Colonic mucosa (tissue), 4 donors: ENCODE measurements around the gene KLHDC1. TPM values are rescaled to one million over a fixed set of nuclear protein-coding genes. Genes with fewer than 3 reads are reported as not detected.
"Not testable (repeated sequence)": the region's sequence is repeated elsewhere in the genome, so short reads cannot be mapped to it uniquely, and the experiment has no call there.

Experiments used
- DNase-seq: peaks from one replicate; pipeline ENCODE4 v3.0.0-alpha.2; 2020
- H3K27ac ChIP-seq: fragments of 200-600 bp; one replicate; pipeline ENCODE4 v1.8.0; 2021
- H3K27me3 ChIP-seq: fragments of 200-600 bp; one replicate; pipeline ENCODE4 v1.8.0; 2021
- H3K36me3 ChIP-seq: fragments of 200-600 bp; one replicate; pipeline ENCODE4 v1.8.0; 2021
- H3K4me1 ChIP-seq: fragments of 200-600 bp; one replicate; pipeline ENCODE4 v1.8.0; 2021; ENCODE audit warnings: mild to moderate bottlenecking
- H3K4me3 ChIP-seq: fragments of 200-600 bp; one replicate; pipeline ENCODE4 v1.8.0; 2021
- H3K9ac ChIP-seq, 2 donors: one replicate each; pipeline ENCODE4 v1.7.0; 2013; ENCODE audit warnings: control low read depth in 2 of 2, low read depth in 2 of 2, low read length in 2 of 2
- H3K9me3 ChIP-seq: fragments of 200-600 bp; one replicate; pipeline ENCODE4 v1.8.0; 2021
- intact Hi-C: fragments of 100-400 bp; cut with DNase I; formaldehyde crosslinking; loops from one replicate; pipeline ENCODE4 v1.14.1; 2022
- total RNA-seq, 2 donors: library from RNA; stranded (reverse); fragmentation: NEBNext Ultra II Directional in 1 of 2; extraction: Animal tissue kit (Norgen Biotek cat#: 25700) in 1 of 2; gene quantifications; one replicate each; pipeline ENCODE4 v1.2.1, GENCODE V29; 2021
- TF ChIP-seq, protein P1 (sequence below): fragments of 200-600 bp; IDR thresholded peaks from one replicate; pipeline ENCODE4 v1.8.0; 2022; ENCODE audit warnings: antibody characterized with exemption, mild to moderate bottlenecking
- donor health status: healthy.
- donor health status: DM: no; HTN: no; CAD: no.
- donor health status: DM: no; HTN: no; CAD: no.

The KLHDC1 gene
- total RNA-seq, 2 donors from 2014 or later: 0.94 to 2.5 TPM

DNA sequence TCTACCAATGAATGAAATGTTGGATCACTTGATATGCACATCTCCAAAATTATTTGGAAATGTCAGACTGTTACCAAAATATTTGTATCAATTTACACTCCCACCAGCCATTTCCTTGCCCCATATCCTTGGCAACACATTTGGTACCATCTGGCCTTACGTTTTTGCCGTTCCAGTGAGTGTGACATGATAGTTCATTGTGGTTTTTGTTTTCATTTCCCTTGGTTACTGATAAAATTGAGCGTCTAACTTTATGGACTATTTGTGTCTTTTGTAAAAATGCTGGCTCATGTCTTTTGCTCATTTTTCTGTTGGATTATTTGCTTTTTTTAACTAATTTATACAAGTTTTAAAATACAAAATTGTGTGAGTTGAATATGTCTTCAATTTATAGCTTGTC is 11.0 kb downstream of the KLHDC1 start:
- Histone ChIP-seq H3K4me1 (no peaks in the 10 kb centered on the region), H3K4me3 (no peak overlapping the region), H3K9me3 (no peaks in the 10 kb centered on the region), H3K36me3 (no peaks in the 10 kb centered on the region), H3K27ac (no peak overlapping the region), H3K27me3 (no peaks in the 10 kb centered on the region), H3K9ac (no peak overlapping the region)
- TF ChIP-seq, protein P1, sequence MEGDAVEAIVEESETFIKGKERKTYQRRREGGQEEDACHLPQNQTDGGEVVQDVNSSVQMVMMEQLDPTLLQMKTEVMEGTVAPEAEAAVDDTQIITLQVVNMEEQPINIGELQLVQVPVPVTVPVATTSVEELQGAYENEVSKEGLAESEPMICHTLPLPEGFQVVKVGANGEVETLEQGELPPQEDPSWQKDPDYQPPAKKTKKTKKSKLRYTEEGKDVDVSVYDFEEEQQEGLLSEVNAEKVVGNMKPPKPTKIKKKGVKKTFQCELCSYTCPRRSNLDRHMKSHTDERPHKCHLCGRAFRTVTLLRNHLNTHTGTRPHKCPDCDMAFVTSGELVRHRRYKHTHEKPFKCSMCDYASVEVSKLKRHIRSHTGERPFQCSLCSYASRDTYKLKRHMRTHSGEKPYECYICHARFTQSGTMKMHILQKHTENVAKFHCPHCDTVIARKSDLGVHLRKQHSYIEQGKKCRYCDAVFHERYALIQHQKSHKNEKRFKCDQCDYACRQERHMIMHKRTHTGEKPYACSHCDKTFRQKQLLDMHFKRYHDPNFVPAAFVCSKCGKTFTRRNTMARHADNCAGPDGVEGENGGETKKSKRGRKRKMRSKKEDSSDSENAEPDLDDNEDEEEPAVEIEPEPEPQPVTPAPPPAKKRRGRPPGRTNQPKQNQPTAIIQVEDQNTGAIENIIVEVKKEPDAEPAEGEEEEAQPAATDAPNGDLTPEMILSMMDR: no peak
- DNase-seq: no peak
- intact Hi-C loops: no loop called here

DNA sequence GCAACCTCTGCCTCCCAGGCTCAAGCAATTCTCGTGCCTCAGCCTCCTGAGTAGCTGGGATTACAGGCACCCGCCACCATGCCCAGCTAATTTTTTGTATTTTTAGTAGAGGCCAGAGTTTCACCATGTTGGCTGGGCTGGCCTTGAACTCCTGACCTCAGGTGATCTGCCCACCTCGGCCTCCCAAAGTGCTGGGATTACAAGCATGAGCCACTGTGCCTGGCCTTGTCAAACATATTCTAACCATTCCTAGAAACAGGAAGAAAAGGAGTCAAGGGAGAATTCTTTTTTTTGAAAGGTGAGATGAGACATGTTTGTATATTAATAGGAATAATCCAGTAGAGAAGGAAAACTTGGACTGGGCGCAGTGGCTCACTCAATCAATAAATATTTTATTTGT is 11.6 kb downstream of the KLHDC1 start:
- H3K4me3 ChIP-seq, H3K9me3 ChIP-seq, intact Hi-C loops, H3K4me1 ChIP-seq, H3K27ac ChIP-seq, H3K27me3 ChIP-seq, H3K36me3 ChIP-seq, H3K9ac ChIP-seq, DNase-seq: not testable (repeated sequence)

DNA sequence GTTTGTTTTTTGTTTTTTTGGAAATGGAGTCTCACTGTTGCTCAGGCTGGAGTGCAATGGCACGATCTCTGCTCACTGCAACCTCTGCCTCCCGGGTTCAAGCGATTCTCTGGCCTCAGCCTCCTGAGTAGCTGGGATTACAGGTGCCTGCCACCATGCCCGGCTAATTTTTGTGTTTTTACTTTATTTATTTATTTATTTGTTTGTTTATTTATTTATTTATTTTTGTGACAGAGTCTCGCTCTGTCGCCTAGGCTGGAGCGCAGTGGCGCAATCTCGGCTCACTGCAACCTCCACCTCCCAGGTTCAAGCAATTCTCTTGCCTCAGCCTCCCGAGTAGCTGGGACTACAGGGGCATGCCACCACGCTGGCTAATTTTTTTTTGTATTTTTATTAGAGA is 18.1 kb downstream of the KLHDC1 start:
- intact Hi-C loops: not testable (repeated sequence)

DNA sequence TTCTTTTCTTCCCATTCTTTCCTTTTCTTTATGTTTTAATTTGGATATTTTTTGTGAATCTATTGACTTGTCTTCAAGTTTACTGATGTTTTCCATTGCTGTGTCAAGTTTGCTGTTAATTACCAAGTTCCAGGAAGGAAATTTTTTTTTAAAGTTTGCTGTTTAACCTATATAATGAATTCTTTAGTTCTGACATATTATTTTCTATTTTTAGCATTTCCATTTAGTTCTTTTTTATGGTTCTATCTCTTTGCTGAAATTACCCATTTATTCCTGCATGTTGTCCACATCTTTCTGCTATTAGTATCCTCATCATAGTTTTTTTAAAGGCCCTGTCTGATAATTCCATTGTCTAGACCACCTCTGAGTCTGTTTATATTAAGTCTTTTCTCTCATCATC is 27.8 kb downstream of the KLHDC1 start:
- H3K36me3 ChIP-seq: no peaks in the 10 kb centered on the region
- no peak for DNase-seq
- H3K9me3 ChIP-seq: no peaks in the 10 kb centered on the region
- intact Hi-C loops: no loop called here
- no peaks in the 10 kb centered on the region for H3K4me1 ChIP-seq
- no peak overlapping the region for H3K4me3 ChIP-seq
- H3K27ac ChIP-seq: no peak overlapping the region
- TF ChIP-seq, protein P1: no peak
- no peaks in the 10 kb centered on the region for H3K27me3 ChIP-seq
- no peak overlapping the region for H3K9ac ChIP-seq

More for the DNA sequence above, 18.1 kb downstream of the KLHDC1 start:
- H3K4me1 ChIP-seq, DNase-seq, H3K9me3 ChIP-seq, H3K36me3 ChIP-seq, H3K4me3 ChIP-seq, H3K9ac ChIP-seq, H3K27ac ChIP-seq, H3K27me3 ChIP-seq: not testable (repeated sequence)

DNA sequence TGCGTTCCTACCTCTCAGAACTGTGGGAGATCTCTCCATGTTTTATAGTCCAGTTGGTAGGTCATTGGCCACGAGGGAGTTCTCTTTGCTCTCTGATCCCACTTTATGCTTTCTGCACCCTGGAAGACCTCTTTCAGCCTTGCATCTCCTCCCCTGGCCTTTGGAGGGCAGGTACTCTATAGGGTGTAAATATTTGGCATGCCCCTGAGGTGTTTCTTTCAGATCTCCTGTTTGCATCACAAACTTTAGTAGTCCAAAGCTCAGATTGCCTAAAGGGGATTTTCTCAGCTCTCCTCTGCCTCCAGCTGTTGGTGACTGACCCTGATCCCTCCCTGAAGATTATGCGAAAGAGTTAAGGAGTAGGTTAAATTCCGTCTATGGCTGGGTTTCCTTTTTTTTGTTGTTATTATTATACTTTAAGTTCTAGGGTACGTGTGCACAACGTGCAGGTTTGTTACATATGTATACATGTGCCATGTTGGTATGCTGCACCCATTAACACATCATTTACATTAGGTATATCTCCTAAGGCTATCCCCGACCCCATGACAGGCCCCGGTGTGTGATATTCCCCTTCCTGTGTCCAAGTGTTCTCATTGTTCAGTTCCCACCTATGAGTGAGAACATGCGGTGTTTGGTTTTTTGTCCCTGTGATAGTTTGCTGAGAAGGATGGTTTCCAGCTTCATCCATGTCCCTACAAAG is 29.0 kb downstream of the KLHDC1 start:
- intact Hi-C loops, H3K4me3 ChIP-seq, H3K9ac ChIP-seq, DNase-seq, H3K27ac ChIP-seq, H3K36me3 ChIP-seq, H3K4me1 ChIP-seq, H3K27me3 ChIP-seq, H3K9me3 ChIP-seq: not testable (repeated sequence)

DNA sequence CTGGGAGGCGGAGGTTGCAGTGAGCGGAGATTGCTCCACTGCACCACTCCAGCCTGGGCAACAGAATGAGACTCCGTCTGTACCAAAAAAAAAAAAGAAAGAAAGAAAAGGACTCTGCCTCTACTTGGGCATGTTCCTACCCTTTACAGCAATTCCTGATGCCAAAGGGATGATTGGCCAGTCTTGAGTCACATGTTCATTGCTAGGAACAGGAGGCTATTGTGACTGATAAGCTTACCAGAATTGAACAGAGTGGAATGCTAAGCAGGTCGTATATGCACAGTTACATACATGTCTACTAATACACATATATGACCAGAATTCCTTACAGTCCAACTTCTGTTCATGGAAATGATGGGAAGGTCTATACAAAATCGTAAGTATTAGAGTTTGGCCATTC is 34.3 kb downstream of the KLHDC1 start:
- Histone ChIP-seq H3K4me1 (no peaks in the 10 kb centered on the region), H3K9ac (no peak overlapping the region), H3K27ac (no peak overlapping the region), H3K27me3 (no peaks in the 10 kb centered on the region), H3K36me3 (no peaks in the 10 kb centered on the region), H3K9me3 (no peaks in the 10 kb centered on the region), H3K4me3 (no peak overlapping the region)
- TF ChIP-seq, protein P1: no peak
- intact Hi-C loops: no loop called here
- DNase-seq: no peak

DNA sequence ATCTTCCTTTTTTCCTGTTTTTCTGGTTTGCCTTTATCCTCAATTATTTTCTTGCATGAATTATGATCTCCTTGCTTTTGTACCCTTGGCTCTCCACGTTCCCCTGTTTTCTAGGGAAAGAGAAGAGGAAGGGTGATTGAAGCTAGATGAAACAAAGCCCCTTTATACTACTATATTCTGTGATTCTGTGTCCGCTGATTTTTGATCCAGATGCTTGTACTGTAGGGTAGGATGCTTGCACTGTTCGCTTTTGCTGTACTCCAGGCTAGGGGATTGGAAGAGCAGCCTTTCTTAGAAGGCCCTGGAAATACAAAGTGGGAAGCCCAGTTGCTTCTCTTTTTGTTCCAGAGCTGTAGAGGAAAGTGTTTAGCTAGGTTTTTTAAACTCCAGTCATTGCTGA is 40.0 kb downstream of the KLHDC1 start:
- Histone ChIP-seq H3K27me3 (no peaks in the 10 kb centered on the region), H3K9me3 (no peaks in the 10 kb centered on the region), H3K4me3 (no peak overlapping the region), H3K4me1 (no peaks in the 10 kb centered on the region), H3K9ac (no peak overlapping the region), H3K36me3 (no peaks in the 10 kb centered on the region), H3K27ac (no peak overlapping the region)
- DNase-seq: no peak
- intact Hi-C loops: no loop called here
- TF ChIP-seq, protein P1: no peak
